ENCODE measurements around the gene CD6.

CD6 gene

DNA sequence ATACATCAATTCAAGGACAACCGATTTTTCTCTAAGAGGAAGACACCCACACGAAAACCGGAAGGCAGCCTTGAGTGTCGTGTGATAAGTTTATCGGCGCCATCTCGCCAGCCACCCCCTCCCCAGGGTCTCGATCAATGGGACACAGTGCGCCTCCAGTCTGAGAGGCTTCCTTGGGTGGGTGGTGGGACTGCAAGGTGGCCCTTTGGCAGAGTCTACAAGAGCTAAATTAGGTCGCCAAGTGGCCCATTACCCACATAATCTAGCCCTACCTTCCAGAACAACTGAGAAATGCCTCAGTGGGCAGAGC lies 64.0 kb downstream of the CD6 start:
- ATAC-seq (ENCODE audit: insufficient read depth, low read depth) = no peak

DNA sequence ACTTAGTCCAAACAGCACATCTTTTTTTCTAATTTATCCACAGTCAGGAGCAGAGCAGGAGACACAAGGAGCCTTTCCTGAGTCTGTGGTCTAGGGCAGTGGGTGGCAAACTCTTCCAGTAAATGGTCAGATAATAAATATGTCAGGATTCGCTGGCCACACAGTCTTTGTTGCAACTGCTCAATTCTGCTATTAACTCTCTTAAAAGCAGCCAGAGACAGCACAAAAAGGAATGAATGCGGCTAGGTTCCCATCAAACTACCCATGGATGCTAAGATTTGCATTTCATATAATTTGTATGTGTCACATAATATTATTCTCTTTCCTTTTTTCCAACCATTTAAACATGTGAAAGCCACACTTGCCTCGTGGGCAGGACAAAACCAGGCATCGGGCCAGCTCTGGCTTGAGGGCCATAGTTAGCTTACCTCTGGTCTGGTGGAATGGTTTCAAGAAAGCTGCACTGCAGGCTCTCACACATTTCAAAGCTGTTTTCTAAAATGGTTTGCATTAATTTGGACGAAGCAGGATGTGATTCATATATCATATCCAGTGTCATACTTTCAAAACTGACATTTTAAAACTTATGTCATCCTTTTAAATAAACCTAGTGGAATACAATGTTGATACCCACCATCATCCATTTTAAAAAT lies 66.1 kb downstream of the CD6 start:
- Histone ChIP-seq H3K36me3 (ENCODE audit: insufficient read depth, low read length) (no peaks in the 10 kb centered on the region), H2AFZ (ENCODE audit: low read depth, low read length) (no peak overlapping the region), H4K20me1 (ENCODE audit: insufficient read depth, low read length) (no peaks in the 10 kb centered on the region), H3K9me3 (ENCODE audit: insufficient read depth, low read length, severe bottlenecking) (no peaks in the 10 kb centered on the region), H3K4me3 (ENCODE audit: low read depth in 1 of 2, low read length in 2 of 2) (no peak overlapping the region), H3K9ac (ENCODE audit: low read depth, low read length) (no peak overlapping the region), H3K4me1 (ENCODE audit: insufficient read depth, low read length) (no peaks in the 10 kb centered on the region), H3K27ac (ENCODE audit: low read length) (no peak overlapping the region), H3K4me2 (ENCODE audit: insufficient read depth, low read length) (no peak overlapping the region), H3K79me2 (ENCODE audit: insufficient read depth, low read length) (no peaks in the 10 kb centered on the region), H3K27me3 (ENCODE audit: insufficient read depth, low read length, poor library complexity) (peaks cover 4% of the 10 kb centered on the region)
- ATAC-seq (ENCODE audit: insufficient read depth, low read depth) = no peak
- no peak for DNase-seq
- TF ChIP-seq, protein P1, sequence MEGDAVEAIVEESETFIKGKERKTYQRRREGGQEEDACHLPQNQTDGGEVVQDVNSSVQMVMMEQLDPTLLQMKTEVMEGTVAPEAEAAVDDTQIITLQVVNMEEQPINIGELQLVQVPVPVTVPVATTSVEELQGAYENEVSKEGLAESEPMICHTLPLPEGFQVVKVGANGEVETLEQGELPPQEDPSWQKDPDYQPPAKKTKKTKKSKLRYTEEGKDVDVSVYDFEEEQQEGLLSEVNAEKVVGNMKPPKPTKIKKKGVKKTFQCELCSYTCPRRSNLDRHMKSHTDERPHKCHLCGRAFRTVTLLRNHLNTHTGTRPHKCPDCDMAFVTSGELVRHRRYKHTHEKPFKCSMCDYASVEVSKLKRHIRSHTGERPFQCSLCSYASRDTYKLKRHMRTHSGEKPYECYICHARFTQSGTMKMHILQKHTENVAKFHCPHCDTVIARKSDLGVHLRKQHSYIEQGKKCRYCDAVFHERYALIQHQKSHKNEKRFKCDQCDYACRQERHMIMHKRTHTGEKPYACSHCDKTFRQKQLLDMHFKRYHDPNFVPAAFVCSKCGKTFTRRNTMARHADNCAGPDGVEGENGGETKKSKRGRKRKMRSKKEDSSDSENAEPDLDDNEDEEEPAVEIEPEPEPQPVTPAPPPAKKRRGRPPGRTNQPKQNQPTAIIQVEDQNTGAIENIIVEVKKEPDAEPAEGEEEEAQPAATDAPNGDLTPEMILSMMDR (IDR thresholded peaks at IDR 0.05; ENCODE audit: borderline replicate concordance, extremely low read depth, low read length, poor library complexity, severe bottlenecking) = no peak
- no peak for TF ChIP-seq EZH2 (IDR thresholded peaks at IDR 0.05; ENCODE audit: borderline replicate concordance, low read depth, low read length, severe bottlenecking)

More for the DNA sequence above, 64.0 kb downstream of the CD6 start:
- Histone ChIP-seq H3K27me3 (ENCODE audit: insufficient read depth, low read length, poor library complexity) (peaks cover 7% of the 10 kb centered on the region), H3K9me3 (ENCODE audit: insufficient read depth, low read length, severe bottlenecking) (no peaks in the 10 kb centered on the region), H3K27ac (ENCODE audit: low read length) (no peak overlapping the region), H4K20me1 (ENCODE audit: insufficient read depth, low read length) (no peaks in the 10 kb centered on the region), H3K4me1 (ENCODE audit: insufficient read depth, low read length) (no peaks in the 10 kb centered on the region), H3K4me3 (ENCODE audit: low read depth in 1 of 2, low read length in 2 of 2) (no peak overlapping the region), H3K79me2 (ENCODE audit: insufficient read depth, low read length) (no peaks in the 10 kb centered on the region), H2AFZ (ENCODE audit: low read depth, low read length) (no peak overlapping the region), H3K4me2 (ENCODE audit: insufficient read depth, low read length) (no peak overlapping the region), H3K9ac (ENCODE audit: low read depth, low read length) (no peak overlapping the region), H3K36me3 (ENCODE audit: insufficient read depth, low read length) (no peaks in the 10 kb centered on the region)
- TF ChIP-seq EZH2 (IDR thresholded peaks at IDR 0.05; ENCODE audit: borderline replicate concordance, low read depth, low read length, severe bottlenecking) = no peak
- TF ChIP-seq, protein P1 (IDR thresholded peaks at IDR 0.05; ENCODE audit: borderline replicate concordance, extremely low read depth, low read length, poor library complexity, severe bottlenecking) = no peak
- DNase-seq = no peak

- Histone ChIP-seq H3K36me3 (ENCODE audit: insufficient read depth, low read length) (no peaks in the 10 kb centered on the region), H3K9ac (ENCODE audit: low read depth, low read length) (no peak overlapping the region), H3K4me1 (ENCODE audit: insufficient read depth, low read length) (no peaks in the 10 kb centered on the region), H3K4me3 (ENCODE audit: low read depth in 1 of 2, low read length in 2 of 2) (no peak overlapping the region), H4K20me1 (ENCODE audit: insufficient read depth, low read length) (no peaks in the 10 kb centered on the region), H3K4me2 (ENCODE audit: insufficient read depth, low read length) (no peak overlapping the region), H2AFZ (ENCODE audit: low read depth, low read length) (no peak overlapping the region), H3K27ac (ENCODE audit: low read length) (no peak overlapping the region), H3K79me2 (ENCODE audit: insufficient read depth, low read length) (no peaks in the 10 kb centered on the region), H3K27me3 (ENCODE audit: insufficient read depth, low read length, poor library complexity) (peaks cover 13% of the 10 kb centered on the region), H3K9me3 (ENCODE audit: insufficient read depth, low read length, severe bottlenecking) (no peaks in the 10 kb centered on the region)
- no peak for DNase-seq
- TF ChIP-seq, protein P1 (IDR thresholded peaks at IDR 0.05; ENCODE audit: borderline replicate concordance, extremely low read depth, low read length, poor library complexity, severe bottlenecking) = no peak
- TF ChIP-seq EZH2 (IDR thresholded peaks at IDR 0.05; ENCODE audit: borderline replicate concordance, low read depth, low read length, severe bottlenecking) = no peak
- ATAC-seq (ENCODE audit: insufficient read depth, low read depth) = no peak
These were observed 68.4 kb downstream of the CD6 start for GRCh38 chr11:61039916-61040315.

All from DND-41 (cell line).